ENCODE measurements around the gene POLR2A. TPM values are rescaled to one million over a fixed set of nuclear protein-coding genes. Genes with fewer than 3 reads are reported as not detected.

POLR2A gene
- total RNA-seq, 2 experiments from 2014 or later = 84.2 to 264 TPM

- BruUV-seq (replicated peaks) = no TSS peak
These were observed 38.6 kb upstream of the POLR2A start for GRCh38 chr17:7445619-7445968.

DNA sequence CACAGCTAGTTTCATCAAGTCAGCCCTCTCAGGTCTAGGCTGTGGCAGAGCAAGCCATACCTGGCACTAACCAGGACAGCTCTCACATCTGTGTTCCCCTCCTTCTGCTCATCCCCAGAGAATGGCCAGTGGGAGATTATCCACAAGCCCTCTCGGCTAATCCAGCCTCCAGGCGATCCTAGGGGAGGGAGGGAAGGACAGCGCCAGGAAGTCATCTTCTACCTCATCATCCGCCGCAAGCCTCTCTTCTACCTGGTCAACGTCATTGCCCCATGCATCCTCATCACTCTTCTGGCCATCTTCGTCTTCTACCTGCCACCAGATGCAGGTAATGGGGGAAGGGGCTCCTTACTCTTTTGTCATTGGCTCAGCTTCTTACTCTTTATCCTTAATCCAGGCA, 35.7 kb upstream of the POLR2A start:
- Histone ChIP-seq H3K9me2 (ENCODE audit: insufficient read depth, low read length) (no peaks in the 10 kb centered on the region), H3K27ac (ENCODE audit: low read depth, low read length, poor library complexity, severe bottlenecking) (no peak overlapping the region), H3K9me3 (ENCODE audit: low read length) (no peaks in the 10 kb centered on the region), H4K20me1 (ENCODE audit: insufficient read depth, low read length) (no peaks in the 10 kb centered on the region), H3K4me1 (ENCODE audit: insufficient read depth, low read length, poor library complexity, severe bottlenecking) (no peaks in the 10 kb centered on the region), H3K79me2 (ENCODE audit: insufficient read depth, low read depth, low read length) (no peaks in the 10 kb centered on the region), H2AFZ (ENCODE audit: low read length) (no peak overlapping the region), H3K4me2 (ENCODE audit: low read length) (no peak overlapping the region), H3K4me3 (ENCODE audit: low read depth, low read length, poor library complexity, severe bottlenecking) (no peak overlapping the region), H3K36me3 (ENCODE audit: insufficient read depth, low read length) (no peaks in the 10 kb centered on the region)
- ChIA-PET CTCF (ENCODE audit: unreplicated experiment) (no interaction called here), POLR2A (interaction anchor here (0.5 kb wide), 1 partner anchor 77 kb away, joined by 3 read pairs; no protein-coding TSS in a partner anchor)
- intact Hi-C loops (cut with micrococcal nuclease; ENCODE audit: unreplicated experiment) = no loop called here
- DNase-seq (ENCODE audit: low spot score) = no peak
- TF ChIP-seq EZH2phosphoT487 (IDR thresholded peaks at IDR 0.05; ENCODE audit: borderline replicate concordance, low read depth, low read length) (no peak), CTCF (conservative IDR thresholded peaks at IDR 0.05; ENCODE audit: low read length) (no peak)
- no TSS peak for BruUV-seq (replicated peaks)

More at GRCh38 chr17:7445619-7445968, 38.6 kb upstream of the POLR2A start:
- TF ChIP-seq CTCF (conservative IDR thresholded peaks at IDR 0.05; ENCODE audit: low read length) (no peak), EZH2phosphoT487 (IDR thresholded peaks at IDR 0.05; ENCODE audit: borderline replicate concordance, low read depth, low read length) (no peak)
- Histone ChIP-seq H3K79me2 (ENCODE audit: insufficient read depth, low read depth, low read length) (no peaks in the 10 kb centered on the region), H3K4me1 (ENCODE audit: insufficient read depth, low read length, poor library complexity, severe bottlenecking) (peaks cover 4% of the 10 kb centered on the region), H3K27ac (ENCODE audit: low read depth, low read length, poor library complexity, severe bottlenecking) (no peak overlapping the region), H3K36me3 (ENCODE audit: insufficient read depth, low read length) (no peaks in the 10 kb centered on the region), H4K20me1 (ENCODE audit: insufficient read depth, low read length) (no peaks in the 10 kb centered on the region), H3K4me2 (ENCODE audit: low read length) (peak overlapping the region; percentile 24; the same call in 1 of the 2 replicates), H3K4me3 (ENCODE audit: low read depth, low read length, poor library complexity, severe bottlenecking) (no peak overlapping the region), H2AFZ (ENCODE audit: low read length) (no peak overlapping the region), H3K9me2 (ENCODE audit: insufficient read depth, low read length) (no peaks in the 10 kb centered on the region), H3K9me3 (ENCODE audit: low read length) (no peaks in the 10 kb centered on the region)
- ChIA-PET POLR2A (interaction anchor here (0.6 kb wide), 1 partner anchor 78 kb away, joined by 4 read pairs; no protein-coding TSS in a partner anchor), CTCF (ENCODE audit: unreplicated experiment) (no interaction called here)
- no peak for DNase-seq (ENCODE audit: low spot score)
- intact Hi-C loops (cut with micrococcal nuclease; ENCODE audit: unreplicated experiment) = no loop called here

GRCh38 chr17:7459961-7460545, 24.1 kb upstream of the POLR2A start:
- TF ChIP-seq CTCF (conservative IDR thresholded peaks at IDR 0.05; ENCODE audit: low read length) = no peak
- no peak for TF ChIP-seq EZH2phosphoT487 (IDR thresholded peaks at IDR 0.05; ENCODE audit: borderline replicate concordance, low read depth, low read length)
- Histone ChIP-seq H3K9me3 (ENCODE audit: low read length) (no peaks in the 10 kb centered on the region), H3K27ac (ENCODE audit: low read depth, low read length, poor library complexity, severe bottlenecking) (no peak overlapping the region), H3K9me2 (ENCODE audit: insufficient read depth, low read length) (no peaks in the 10 kb centered on the region), H3K4me3 (ENCODE audit: low read depth, low read length, poor library complexity, severe bottlenecking) (no peak overlapping the region), H3K79me2 (ENCODE audit: insufficient read depth, low read depth, low read length) (no peaks in the 10 kb centered on the region), H3K36me3 (ENCODE audit: insufficient read depth, low read length) (peaks cover 6% of the 10 kb centered on the region; the same call in 1 of the 2 replicates), H3K4me2 (ENCODE audit: low read length) (no peak overlapping the region), H4K20me1 (ENCODE audit: insufficient read depth, low read length) (no peaks in the 10 kb centered on the region), H2AFZ (ENCODE audit: low read length) (no peak overlapping the region), H3K4me1 (ENCODE audit: insufficient read depth, low read length, poor library complexity, severe bottlenecking) (peaks cover 14% of the 10 kb centered on the region)
- no TSS peak for BruUV-seq (replicated peaks)
- ChIA-PET POLR2A (interaction anchor here (0.7 kb wide), 1 partner anchor 88 kb away, joined by 3 read pairs; no protein-coding TSS in a partner anchor), CTCF (ENCODE audit: unreplicated experiment) (no interaction called here)
- no peak for DNase-seq (ENCODE audit: low spot score)
- intact Hi-C loops (cut with micrococcal nuclease; ENCODE audit: unreplicated experiment) = no loop called here
